A549 treated with DMSO at 1 μM for 4 hours (cell line): ENCODE results near the gene KRT79. TPM values are rescaled to one million over a fixed set of nuclear protein-coding genes. Genes with fewer than 3 reads are reported as not detected.

Experiments used
- total RNA-seq: library from RNA; stranded (reverse); fragments of 200-300 nt; extraction: Qiagen RNA extraction; gene quantifications from 5 replicates; pipeline ENCODE4 v1.2.3, GENCODE V29; 2022; ENCODE audit warnings: low read depth

Gene KRT79
- 0.08 to 0.20 TPM (median 0.10 TPM) in 3 of 5 replicates, not detected in the others for total RNA-seq

GRCh38 chr12:52833922-52834726 lies at the start of gene KRT79:
Gene KRT79, minus strand, starts transcription at chr12:52834311. Its CDS starts 51 bp downstream, at chr12:52834260.

GRCh38 chr12:52848661-52849255 lies 14.6 kb upstream of the KRT79 start, which contains the start of gene KRT78:
Gene KRT78, minus strand, starts transcription at chr12:52848994. Its CDS starts 64 bp downstream, at chr12:52848930.

GRCh38 chr12:52813885-52814709 lies 20.0 kb downstream of the KRT79 start, which contains the start of gene KRT4:
Gene KRT4, minus strand, starts transcription at chr12:52814116. Its CDS starts 58 bp downstream, at chr12:52814058.

GRCh38 chr12:52795694-52796428 lies 38.2 kb downstream of the KRT79 start, which contains the start of gene KRT3:
Gene KRT3, minus strand, starts transcription at chr12:52796117. Its CDS starts 75 bp downstream, at chr12:52796042.

GRCh38 chr12:52776913-52777395 lies 57.2 kb downstream of the KRT79 start, which contains the start of gene KRT76:
Gene KRT76, minus strand, starts transcription at chr12:52777345. Its CDS starts 54 bp downstream, at chr12:52777291.

Other genes starting within 250 kb of the KRT79 start
- not detected in 5 replicates for gene KRT72, start 232.8 kb downstream of the KRT79 start, total RNA-seq
- not detected in 5 replicates for gene KRT73, start 215.8 kb downstream of the KRT79 start, total RNA-seq
- gene KRT2, start 182.1 kb downstream of the KRT79 start, total RNA-seq: 0.04 TPM in 1 of 5 replicates, not detected in the others
- gene KRT1, start 153.9 kb downstream of the KRT79 start, total RNA-seq: not detected in 5 replicates
- gene KRT77, start 130.8 kb downstream of the KRT79 start, total RNA-seq: not detected in 5 replicates
- gene KRT76, start 57.0 kb downstream of the KRT79 start, total RNA-seq: not detected in 5 replicates
- 0.05 to 0.07 TPM (median 0.05 TPM) in 3 of 5 replicates, not detected in the others for gene KRT3, start 38.2 kb downstream of the KRT79 start, total RNA-seq
- 2.7 to 4.0 TPM (median 3.3 TPM) in 5 replicates for gene KRT4, start 20.2 kb downstream of the KRT79 start, total RNA-seq
- gene KRT78, start 14.7 kb upstream of the KRT79 start, total RNA-seq: 0.07 to 0.19 TPM (median 0.16 TPM) in 3 of 5 replicates, not detected in the others
- 3,152 to 3,514 TPM (median 3,324 TPM) in 5 replicates for gene KRT8, start 70.8 kb upstream of the KRT79 start, total RNA-seq
- gene KRT18, start 114.8 kb upstream of the KRT79 start, total RNA-seq: 2,085 to 2,459 TPM (median 2,349 TPM) in 5 replicates
- 258 to 413 TPM (median 299 TPM) in 5 replicates for gene EIF4B, start 172.1 kb upstream of the KRT79 start, total RNA-seq
- 9.8 to 16.6 TPM (median 11.8 TPM) in 5 replicates for gene TNS2, start 215.8 kb upstream of the KRT79 start, total RNA-seq
- 33.6 to 40.3 TPM (median 36.2 TPM) in 5 replicates for gene SPRYD3, start 245.1 kb upstream of the KRT79 start, total RNA-seq